SK-N-SH (cell line): ENCODE results near the gene CYP4F11. TPM values are rescaled to one million over a fixed set of nuclear protein-coding genes. Genes with fewer than 3 reads are reported as not detected.

Source experiments
- CTCF ChIA-PET: fragments of 300-600, 350-600 bp; formaldehyde crosslinking; extraction: SDS; loops from one replicate; lab custom pipeline; 2021; lab: Yijun Ruan, JAX
- POLR2A ChIA-PET: fragments of 350-600 bp; sonication (Branson Sonifier 250); formaldehyde crosslinking; extraction: SDS; loops from one replicate; lab custom pipeline; 2020; ENCODE audit warnings: antibody characterized with exemption, inconsistent platforms; lab: Yijun Ruan, JAX
- DNase-seq: peaks from one replicate; pipeline ENCODE4 v3.0.0; 2012
- H2AFZ ChIP-seq: fragments of 200-600 bp; sonication (generic); 2 replicates; pipeline ENCODE4 v1.8.1; 2016; ENCODE audit warnings: antibody characterized with exemption, mild to moderate bottlenecking, low read depth
- H3F3A ChIP-seq: fragments of 200-600 bp; sonication (generic); replicated peaks from 2 replicates; pipeline ENCODE3; 2016; ENCODE audit warnings: antibody characterized with exemption, mild to moderate bottlenecking; ENCODE audit not compliant: insufficient read depth
- H3K27ac ChIP-seq, 2 experiments: fragments of 200-500 bp in 1 of 2; fragments of 200-600 bp in 1 of 2; sonication (Bioruptor generic) in 1 of 2; sonication (generic), shearing (Covaris generic) in 1 of 2; 2 replicates each; pipeline versions ENCODE4 v1.5.1 to v1.6.1; 2014 to 2016; ENCODE audit warnings: low read depth in 2 of 2, inconsistent platforms in 1 of 2, low read length in 1 of 2, mild to moderate bottlenecking in 1 of 2, mixed read lengths in 1 of 2
- H3K27me3 ChIP-seq: fragments of 200-600 bp; sonication (generic), shearing (Covaris generic); 2 replicates; pipeline ENCODE4 v1.6.1; 2016; ENCODE audit warnings: mixed run types; ENCODE audit not compliant: insufficient read depth
- H3K36me3 ChIP-seq, 2 experiments: fragments of 200-500 bp in 1 of 2; fragments of 200-600 bp in 1 of 2; sonication (Bioruptor generic) in 1 of 2; sonication (generic) in 1 of 2; replicated peaks in 1 of 2; 2 replicates each; pipeline versions ENCODE3 to v1.5.1; 2014 to 2016; ENCODE audit warnings: low read length in 1 of 2, mild to moderate bottlenecking in 1 of 2; ENCODE audit not compliant: insufficient read depth in 2 of 2, control insufficient read depth in 1 of 2
- H3K4me1 ChIP-seq, 2 experiments: fragments of 200-500 bp in 1 of 2; fragments of 200-600 bp in 1 of 2; sonication (Bioruptor generic) in 1 of 2; sonication (generic), shearing (Covaris generic) in 1 of 2; 2 replicates each; pipeline versions ENCODE4 v1.5.1 to v1.6.1; 2014 to 2016; ENCODE audit warnings: low read depth in 1 of 2, low read length in 1 of 2, mixed run types in 1 of 2; ENCODE audit not compliant: insufficient read depth in 2 of 2, control insufficient read depth in 1 of 2
- H3K4me2 ChIP-seq: fragments of 200-600 bp; sonication (generic), shearing (Covaris generic); 2 replicates; pipeline ENCODE4 v1.6.1; 2017; ENCODE audit warnings: mixed run types
- H3K4me3 ChIP-seq, 2 experiments: fragments of 200-500 bp in 1 of 2; fragments of 200-600 bp in 1 of 2; sonication (Bioruptor generic) in 1 of 2; sonication (generic), shearing (Covaris generic) in 1 of 2; 2 replicates each; pipeline versions ENCODE4 v1.5.1 to v1.8.1; 2014 to 2016; ENCODE audit warnings: low read depth in 2 of 2, inconsistent platforms in 1 of 2, low read length in 1 of 2, mild to moderate bottlenecking in 1 of 2, mixed read lengths in 1 of 2, moderate library complexity in 1 of 2
- H3K79me2 ChIP-seq: fragments of 200-600 bp; sonication (generic); 2 replicates; pipeline ENCODE4 v1.8.1; 2017; ENCODE audit warnings: mild to moderate bottlenecking; ENCODE audit not compliant: insufficient read depth
- H3K9ac ChIP-seq: fragments of 200-600 bp; sonication (generic); 2 replicates; pipeline ENCODE4 v1.6.1; 2017; ENCODE audit warnings: mixed run types
- H3K9me2 ChIP-seq: fragments of 200-600 bp; sonication (generic); 2 replicates; pipeline ENCODE4 v1.6.1; 2017; ENCODE audit warnings: mixed run types
- H3K9me3 ChIP-seq: fragments of 200-600 bp; sonication (generic); 2 replicates; pipeline ENCODE4 v1.6.1; 2017; ENCODE audit warnings: mixed run types, mild to moderate bottlenecking, moderate library complexity
- H4K20me1 ChIP-seq: fragments of 200-600 bp; sonication (generic); 2 replicates; pipeline ENCODE4 v1.6.1; 2017; ENCODE audit warnings: mild to moderate bottlenecking, mixed run types; ENCODE audit not compliant: insufficient read depth
- CHD2 ChIP-seq: fragments of 150-350 bp; IDR thresholded peaks from 2 replicates; pipeline ENCODE4 v1.6.1; 2018; ENCODE audit warnings: low read length; ENCODE audit not compliant: partially characterized antibody
- EP300 ChIP-seq, 2 experiments: IDR thresholded peaks; 2 replicates each; pipeline versions ENCODE4 v1.4.0 to v1.6.1; 2012; ENCODE audit warnings: borderline replicate concordance in 1 of 2, low read depth in 1 of 2, low read length in 1 of 2
- EZH2phosphoT487 ChIP-seq: fragments of 200-600 bp; sonication (generic); IDR thresholded peaks from 2 replicates; pipeline ENCODE4 v1.6.1; 2017; ENCODE audit warnings: low read depth, mixed run types, mild to moderate bottlenecking, antibody characterized with exemption, moderate library complexity, borderline replicate concordance
- FOXM1 ChIP-seq: IDR thresholded peaks from 2 replicates; pipeline ENCODE4 v1.4.0; 2012; ENCODE audit warnings: low read depth, mild to moderate bottlenecking
- GABPA ChIP-seq: IDR thresholded peaks from 2 replicates; pipeline ENCODE4 v1.4.0; 2012; ENCODE audit warnings: low read depth, mild to moderate bottlenecking
- GATA2 ChIP-seq: sonication (generic); formaldehyde crosslinking; IDR thresholded peaks from 2 replicates; pipeline ENCODE4 v1.5.0; 2020; ENCODE audit warnings: mild to moderate bottlenecking, missing genetic modification reagents
- MEF2A ChIP-seq: IDR thresholded peaks from 2 replicates; pipeline ENCODE4 v1.4.0; 2012; ENCODE audit warnings: low read depth, borderline replicate concordance
- POLR2AphosphoS5 ChIP-seq: IDR thresholded peaks from 2 replicates; pipeline ENCODE4 v1.6.1; 2012; ENCODE audit warnings: low read depth, low read length
- SMC3 ChIP-seq: IDR thresholded peaks from 2 replicates; pipeline ENCODE4 v1.6.1; 2012; ENCODE audit warnings: low read depth, low read length, improper control_type of control experiment
- TCF12 ChIP-seq: IDR thresholded peaks from 2 replicates; pipeline ENCODE4 v1.4.0; 2012
- WGBS: methylation state at CpG from one replicate; pipeline ENCODE4 v1.1.6; 2017; ENCODE audit warnings: low lambda C conversion rate; 5-methylcytosine and 5-hydroxymethylcytosine counted together
- polyA plus RNA-seq, 3 experiments: library from polyadenylated mRNA; depleted of rRNA; stranded (reverse); fragments of >200 nt; gene quantifications; 2 replicates each; pipeline ENCODE4 v1.2.3, GENCODE V29; 2012
- TF ChIP-seq, protein P1 (sequence below): IDR thresholded peaks from 2 replicates; pipeline ENCODE4 v1.4.0; 2012; ENCODE audit warnings: low read depth, borderline replicate concordance
- TF ChIP-seq, protein P2 (sequence below): fragments of 200-600 bp; sonication (generic); IDR thresholded peaks from 2 replicates; pipeline ENCODE4 v1.6.1; 2017; ENCODE audit warnings: antibody characterized with exemption, mild to moderate bottlenecking, moderate library complexity
- TF ChIP-seq, protein P3 (sequence below): IDR thresholded peaks from 2 replicates; pipeline ENCODE4 v1.4.0; 2012; ENCODE audit warnings: low read depth, borderline replicate concordance
- TF ChIP-seq, protein P4 (sequence below): IDR thresholded peaks from 2 replicates; pipeline ENCODE4 v1.6.1; 2012; ENCODE audit warnings: mild to moderate bottlenecking, low read depth, low read length, moderate library complexity

The CYP4F11 gene
- polyA plus RNA-seq, 1 of the 3 experiments (the other 2 are of a cell fraction): 0.23 TPM

DNA sequence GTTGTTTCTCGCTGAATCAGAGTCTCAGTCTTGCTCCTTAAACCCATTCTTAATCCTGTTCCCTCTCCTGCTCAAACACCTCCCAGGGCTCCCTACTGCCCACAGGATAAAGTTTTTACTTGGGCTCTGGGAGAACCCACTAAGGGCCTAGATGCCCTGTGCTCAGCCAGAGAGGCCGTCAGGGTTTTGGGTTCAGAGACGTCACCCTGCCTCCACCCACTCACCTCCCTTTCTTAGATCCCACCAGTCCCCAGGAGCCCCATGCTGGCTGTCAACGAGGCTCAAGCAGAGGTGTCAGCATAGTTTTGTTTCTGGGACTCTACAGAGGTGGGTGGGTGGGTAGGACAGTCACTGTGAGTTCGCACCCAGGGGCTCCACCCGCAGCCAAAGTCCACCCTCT is 20.9 kb downstream of the CYP4F11 start:
- no peak for DNase-seq
- Histone ChIP-seq H3K4me2 (no peak overlapping the region), H3K4me3 (no peak overlapping the region), H3K4me1 (no peaks in the 10 kb centered on the region), H3K9ac (no peak overlapping the region), H2AFZ (no peak overlapping the region), H3K27ac (no peak overlapping the region), H3F3A (no peaks in the 10 kb centered on the region), H3K9me3 (no peaks in the 10 kb centered on the region; the same call in 1 of the 2 replicates), H3K36me3 (no peaks in the 10 kb centered on the region), H3K9me2 (no peaks in the 10 kb centered on the region), H3K27me3 (peaks cover 13% of the 10 kb centered on the region), H4K20me1 (no peaks in the 10 kb centered on the region), H3K79me2 (no peaks in the 10 kb centered on the region)
- TF ChIP-seq SMC3 (no peak), MEF2A (no peak), EP300 (IDR thresholded peaks at IDR 0.05; ENCODE audit: borderline replicate concordance in 1 of 2, low read depth in 1 of 2, low read length in 1 of 2) (no peak)
- ChIA-PET POLR2A (no interaction called here), CTCF (no interaction called here)
- WGBS: 13% methylated on average over 6 of the region's 6 CpGs

DNA sequence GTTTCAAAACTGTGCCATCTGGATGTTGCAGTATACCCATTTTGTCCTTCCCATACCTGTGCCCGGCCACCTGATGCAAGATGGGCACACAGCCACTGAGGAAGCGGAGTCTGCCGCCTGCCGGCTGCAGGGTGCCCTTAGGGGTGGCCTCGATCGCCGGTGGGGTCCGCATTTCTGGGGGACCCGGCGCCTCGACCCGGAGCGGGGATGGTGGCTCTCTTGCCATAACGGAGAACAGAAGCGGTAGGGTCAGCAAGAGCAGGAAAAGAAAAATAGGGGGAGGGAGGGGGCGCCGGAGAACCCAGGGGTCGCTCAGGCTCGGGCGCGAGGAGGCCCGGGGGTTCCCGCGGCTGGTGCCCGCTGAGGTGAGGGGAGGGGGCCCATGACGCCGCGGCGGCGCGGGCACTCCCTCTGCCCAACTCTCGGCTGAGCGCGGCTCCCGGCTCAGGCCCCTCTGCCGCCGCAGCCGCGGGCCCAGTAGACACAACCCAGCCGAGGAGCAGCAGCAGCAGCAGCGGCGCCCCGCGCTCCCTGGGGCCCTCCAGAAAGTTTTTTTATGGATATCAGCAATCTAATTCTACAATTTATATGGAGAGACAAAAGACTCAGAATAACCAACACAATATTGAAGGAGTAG is 22.6 kb downstream of the CYP4F11 start:
- H3K9me2 ChIP-seq: no peaks in the 10 kb centered on the region
- no peak overlapping the region for H3K27ac ChIP-seq
- TF ChIP-seq GATA2 (CRISPR knock-in tag): no peak
- TF ChIP-seq FOXM1: no peak
- no peak for TF ChIP-seq EZH2phosphoT487
- TF ChIP-seq GABPA: no peak
- no peak for TF ChIP-seq EP300 (IDR thresholded peaks at IDR 0.05; ENCODE audit: borderline replicate concordance in 1 of 2, low read depth in 1 of 2, low read length in 1 of 2)
- no peak for TF ChIP-seq POLR2AphosphoS5
- TF ChIP-seq, protein P1, sequence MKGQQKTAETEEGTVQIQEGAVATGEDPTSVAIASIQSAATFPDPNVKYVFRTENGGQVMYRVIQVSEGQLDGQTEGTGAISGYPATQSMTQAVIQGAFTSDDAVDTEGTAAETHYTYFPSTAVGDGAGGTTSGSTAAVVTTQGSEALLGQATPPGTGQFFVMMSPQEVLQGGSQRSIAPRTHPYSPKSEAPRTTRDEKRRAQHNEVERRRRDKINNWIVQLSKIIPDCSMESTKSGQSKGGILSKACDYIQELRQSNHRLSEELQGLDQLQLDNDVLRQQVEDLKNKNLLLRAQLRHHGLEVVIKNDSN: no peak
- TF ChIP-seq, protein P2, sequence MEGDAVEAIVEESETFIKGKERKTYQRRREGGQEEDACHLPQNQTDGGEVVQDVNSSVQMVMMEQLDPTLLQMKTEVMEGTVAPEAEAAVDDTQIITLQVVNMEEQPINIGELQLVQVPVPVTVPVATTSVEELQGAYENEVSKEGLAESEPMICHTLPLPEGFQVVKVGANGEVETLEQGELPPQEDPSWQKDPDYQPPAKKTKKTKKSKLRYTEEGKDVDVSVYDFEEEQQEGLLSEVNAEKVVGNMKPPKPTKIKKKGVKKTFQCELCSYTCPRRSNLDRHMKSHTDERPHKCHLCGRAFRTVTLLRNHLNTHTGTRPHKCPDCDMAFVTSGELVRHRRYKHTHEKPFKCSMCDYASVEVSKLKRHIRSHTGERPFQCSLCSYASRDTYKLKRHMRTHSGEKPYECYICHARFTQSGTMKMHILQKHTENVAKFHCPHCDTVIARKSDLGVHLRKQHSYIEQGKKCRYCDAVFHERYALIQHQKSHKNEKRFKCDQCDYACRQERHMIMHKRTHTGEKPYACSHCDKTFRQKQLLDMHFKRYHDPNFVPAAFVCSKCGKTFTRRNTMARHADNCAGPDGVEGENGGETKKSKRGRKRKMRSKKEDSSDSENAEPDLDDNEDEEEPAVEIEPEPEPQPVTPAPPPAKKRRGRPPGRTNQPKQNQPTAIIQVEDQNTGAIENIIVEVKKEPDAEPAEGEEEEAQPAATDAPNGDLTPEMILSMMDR: no peak
- TF ChIP-seq, protein P3, sequence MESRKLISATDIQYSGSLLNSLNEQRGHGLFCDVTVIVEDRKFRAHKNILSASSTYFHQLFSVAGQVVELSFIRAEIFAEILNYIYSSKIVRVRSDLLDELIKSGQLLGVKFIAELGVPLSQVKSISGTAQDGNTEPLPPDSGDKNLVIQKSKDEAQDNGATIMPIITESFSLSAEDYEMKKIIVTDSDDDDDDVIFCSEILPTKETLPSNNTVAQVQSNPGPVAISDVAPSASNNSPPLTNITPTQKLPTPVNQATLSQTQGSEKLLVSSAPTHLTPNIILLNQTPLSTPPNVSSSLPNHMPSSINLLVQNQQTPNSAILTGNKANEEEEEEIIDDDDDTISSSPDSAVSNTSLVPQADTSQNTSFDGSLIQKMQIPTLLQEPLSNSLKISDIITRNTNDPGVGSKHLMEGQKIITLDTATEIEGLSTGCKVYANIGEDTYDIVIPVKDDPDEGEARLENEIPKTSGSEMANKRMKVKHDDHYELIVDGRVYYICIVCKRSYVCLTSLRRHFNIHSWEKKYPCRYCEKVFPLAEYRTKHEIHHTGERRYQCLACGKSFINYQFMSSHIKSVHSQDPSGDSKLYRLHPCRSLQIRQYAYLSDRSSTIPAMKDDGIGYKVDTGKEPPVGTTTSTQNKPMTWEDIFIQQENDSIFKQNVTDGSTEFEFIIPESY: no peak
- no peak for TF ChIP-seq CHD2
- TF ChIP-seq SMC3: no peak
- TF ChIP-seq TCF12: no peak
- TF ChIP-seq, protein P4, sequence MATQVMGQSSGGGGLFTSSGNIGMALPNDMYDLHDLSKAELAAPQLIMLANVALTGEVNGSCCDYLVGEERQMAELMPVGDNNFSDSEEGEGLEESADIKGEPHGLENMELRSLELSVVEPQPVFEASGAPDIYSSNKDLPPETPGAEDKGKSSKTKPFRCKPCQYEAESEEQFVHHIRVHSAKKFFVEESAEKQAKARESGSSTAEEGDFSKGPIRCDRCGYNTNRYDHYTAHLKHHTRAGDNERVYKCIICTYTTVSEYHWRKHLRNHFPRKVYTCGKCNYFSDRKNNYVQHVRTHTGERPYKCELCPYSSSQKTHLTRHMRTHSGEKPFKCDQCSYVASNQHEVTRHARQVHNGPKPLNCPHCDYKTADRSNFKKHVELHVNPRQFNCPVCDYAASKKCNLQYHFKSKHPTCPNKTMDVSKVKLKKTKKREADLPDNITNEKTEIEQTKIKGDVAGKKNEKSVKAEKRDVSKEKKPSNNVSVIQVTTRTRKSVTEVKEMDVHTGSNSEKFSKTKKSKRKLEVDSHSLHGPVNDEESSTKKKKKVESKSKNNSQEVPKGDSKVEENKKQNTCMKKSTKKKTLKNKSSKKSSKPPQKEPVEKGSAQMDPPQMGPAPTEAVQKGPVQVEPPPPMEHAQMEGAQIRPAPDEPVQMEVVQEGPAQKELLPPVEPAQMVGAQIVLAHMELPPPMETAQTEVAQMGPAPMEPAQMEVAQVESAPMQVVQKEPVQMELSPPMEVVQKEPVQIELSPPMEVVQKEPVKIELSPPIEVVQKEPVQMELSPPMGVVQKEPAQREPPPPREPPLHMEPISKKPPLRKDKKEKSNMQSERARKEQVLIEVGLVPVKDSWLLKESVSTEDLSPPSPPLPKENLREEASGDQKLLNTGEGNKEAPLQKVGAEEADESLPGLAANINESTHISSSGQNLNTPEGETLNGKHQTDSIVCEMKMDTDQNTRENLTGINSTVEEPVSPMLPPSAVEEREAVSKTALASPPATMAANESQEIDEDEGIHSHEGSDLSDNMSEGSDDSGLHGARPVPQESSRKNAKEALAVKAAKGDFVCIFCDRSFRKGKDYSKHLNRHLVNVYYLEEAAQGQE: no peak
- H3K36me3 ChIP-seq: no peaks in the 10 kb centered on the region
- no peaks in the 10 kb centered on the region for H3K79me2 ChIP-seq
- no peak for DNase-seq
- H3K4me3 ChIP-seq: no peak overlapping the region
- H3K9ac ChIP-seq: no peak overlapping the region
- no peaks in the 10 kb centered on the region for H3F3A ChIP-seq
- no peaks in the 10 kb centered on the region; the same call in 1 of the 2 replicates for H3K9me3 ChIP-seq
- peaks cover 13% of the 10 kb centered on the region for H3K27me3 ChIP-seq
- no peaks in the 10 kb centered on the region for H3K4me1 ChIP-seq
- POLR2A ChIA-PET: no interaction called here
- no peak overlapping the region for H3K4me2 ChIP-seq
- CTCF ChIA-PET: no interaction called here
- H2AFZ ChIP-seq: no peak overlapping the region
- H4K20me1 ChIP-seq: no peaks in the 10 kb centered on the region
- 29% methylated on average over 15 of the region's 44 CpGs for WGBS
